ENCODE data around the gene MAP4K3. TPM values are rescaled to one million over a fixed set of nuclear protein-coding genes. Genes with fewer than 3 reads are reported as not detected.

The MAP4K3 gene
- total RNA-seq, 2 experiments from 2014 or later, result 12.4 to 17.5 TPM

- H3K4me3 ChIP-seq (ENCODE audit: low read depth, low read length, poor library complexity, severe bottlenecking), result no peak overlapping the region
- H4K20me1 ChIP-seq (ENCODE audit: insufficient read depth, low read length), result no peaks in the 10 kb centered on the region
- H3K4me2 ChIP-seq (ENCODE audit: low read length), result no peak overlapping the region
- H3K9me2 ChIP-seq (ENCODE audit: insufficient read depth, low read length), result no peaks in the 10 kb centered on the region
- H3K27ac ChIP-seq (ENCODE audit: low read depth, low read length, poor library complexity, severe bottlenecking), result no peak overlapping the region
- no TSS peak for BruUV-seq (replicated peaks)
- ChIA-PET POLR2A (interaction anchor here (0.5 kb wide), 1 partner anchor 26 kb away, joined by 4 read pairs; no protein-coding TSS in a partner anchor), CTCF (ENCODE audit: unreplicated experiment) (no interaction called here)
- no peaks in the 10 kb centered on the region for H3K9me3 ChIP-seq (ENCODE audit: low read length)
- H3K36me3 ChIP-seq (ENCODE audit: insufficient read depth, low read length), result no peaks in the 10 kb centered on the region
- no peaks in the 10 kb centered on the region for H3K4me1 ChIP-seq (ENCODE audit: insufficient read depth, low read length, poor library complexity, severe bottlenecking)
- TF ChIP-seq EZH2phosphoT487 (IDR thresholded peaks at IDR 0.05; ENCODE audit: borderline replicate concordance, low read depth, low read length) (no peak), CTCF (conservative IDR thresholded peaks at IDR 0.05; ENCODE audit: low read length) (no peak)
- no peak overlapping the region for H2AFZ ChIP-seq (ENCODE audit: low read length)
- DNase-seq (ENCODE audit: low spot score), result no peak
- intact Hi-C loops (cut with micrococcal nuclease; ENCODE audit: unreplicated experiment), result no loop called here
- no peaks in the 10 kb centered on the region for H3K79me2 ChIP-seq (ENCODE audit: insufficient read depth, low read depth, low read length)
Observed at GRCh38 chr2:39338502-39338901, 98.6 kb downstream of the MAP4K3 start.

GRCh38 chr2:39335930-39336329, 101.2 kb downstream of the MAP4K3 start:
- no peak for DNase-seq (ENCODE audit: low spot score)
- Histone ChIP-seq H3K4me2 (ENCODE audit: low read length) (no peak overlapping the region), H3K9me3 (ENCODE audit: low read length) (no peaks in the 10 kb centered on the region), H3K79me2 (ENCODE audit: insufficient read depth, low read depth, low read length) (no peaks in the 10 kb centered on the region), H3K4me3 (ENCODE audit: low read depth, low read length, poor library complexity, severe bottlenecking) (no peak overlapping the region), H3K27ac (ENCODE audit: low read depth, low read length, poor library complexity, severe bottlenecking) (no peak overlapping the region), H4K20me1 (ENCODE audit: insufficient read depth, low read length) (no peaks in the 10 kb centered on the region), H3K36me3 (ENCODE audit: insufficient read depth, low read length) (no peaks in the 10 kb centered on the region), H3K4me1 (ENCODE audit: insufficient read depth, low read length, poor library complexity, severe bottlenecking) (no peaks in the 10 kb centered on the region), H3K9me2 (ENCODE audit: insufficient read depth, low read length) (no peaks in the 10 kb centered on the region), H2AFZ (ENCODE audit: low read length) (no peak overlapping the region)
- no TSS peak for BruUV-seq (replicated peaks)
- ChIA-PET CTCF (ENCODE audit: unreplicated experiment) (no interaction called here), POLR2A (interaction anchor here (0.8 to 1.0 kb wide), 2 partner anchors 16 to 362 kb away, joined by 3 to 5 read pairs; no protein-coding TSS in a partner anchor)
- intact Hi-C loops (cut with micrococcal nuclease; ENCODE audit: unreplicated experiment), result no loop called here
- TF ChIP-seq CTCF (conservative IDR thresholded peaks at IDR 0.05; ENCODE audit: low read length) (no peak), EZH2phosphoT487 (IDR thresholded peaks at IDR 0.05; ENCODE audit: borderline replicate concordance, low read depth, low read length) (no peak)

- ChIA-PET CTCF (ENCODE audit: unreplicated experiment) (interaction anchor here (0.7 kb wide), 1 partner anchor 17 kb away, joined by 3 read pairs; no protein-coding TSS in a partner anchor), POLR2A (interaction anchor here (0.6 to 1.1 kb wide), 3 partner anchors 8 to 61 kb away, joined by 3 to 5 read pairs (median 5); no protein-coding TSS in a partner anchor)
- DNase-seq (ENCODE audit: low spot score), result no peak
- Histone ChIP-seq H3K4me3 (ENCODE audit: low read depth, low read length, poor library complexity, severe bottlenecking) (no peak overlapping the region), H3K27ac (ENCODE audit: low read depth, low read length, poor library complexity, severe bottlenecking) (no peak overlapping the region), H3K4me1 (ENCODE audit: insufficient read depth, low read length, poor library complexity, severe bottlenecking) (no peaks in the 10 kb centered on the region), H2AFZ (ENCODE audit: low read length) (no peak overlapping the region), H3K79me2 (ENCODE audit: insufficient read depth, low read depth, low read length) (no peaks in the 10 kb centered on the region), H3K9me3 (ENCODE audit: low read length) (no peaks in the 10 kb centered on the region), H3K4me2 (ENCODE audit: low read length) (no peak overlapping the region), H3K9me2 (ENCODE audit: insufficient read depth, low read length) (no peaks in the 10 kb centered on the region), H3K36me3 (ENCODE audit: insufficient read depth, low read length) (no peaks in the 10 kb centered on the region), H4K20me1 (ENCODE audit: insufficient read depth, low read length) (no peaks in the 10 kb centered on the region)
- intact Hi-C loops (cut with micrococcal nuclease; ENCODE audit: unreplicated experiment), result no loop called here
- TF ChIP-seq CTCF (conservative IDR thresholded peaks at IDR 0.05; ENCODE audit: low read length), result no peak
- TF ChIP-seq EZH2phosphoT487 (IDR thresholded peaks at IDR 0.05; ENCODE audit: borderline replicate concordance, low read depth, low read length), result no peak
- BruUV-seq (replicated peaks), result no TSS peak
Observed at GRCh38 chr2:39334978-39335377, 102.1 kb downstream of the MAP4K3 start.
